Measurements from ENCODE around the gene OMP.

OMP gene

GRCh38 chr11:77103319-77103718 is 679 bp downstream of the OMP start:
- H3K9me3 ChIP-seq (ENCODE audit: low read depth, low read length): no peaks in the 10 kb centered on the region
- no peak for DNase-seq (ENCODE audit: low read depth, low spot score)

DNA sequence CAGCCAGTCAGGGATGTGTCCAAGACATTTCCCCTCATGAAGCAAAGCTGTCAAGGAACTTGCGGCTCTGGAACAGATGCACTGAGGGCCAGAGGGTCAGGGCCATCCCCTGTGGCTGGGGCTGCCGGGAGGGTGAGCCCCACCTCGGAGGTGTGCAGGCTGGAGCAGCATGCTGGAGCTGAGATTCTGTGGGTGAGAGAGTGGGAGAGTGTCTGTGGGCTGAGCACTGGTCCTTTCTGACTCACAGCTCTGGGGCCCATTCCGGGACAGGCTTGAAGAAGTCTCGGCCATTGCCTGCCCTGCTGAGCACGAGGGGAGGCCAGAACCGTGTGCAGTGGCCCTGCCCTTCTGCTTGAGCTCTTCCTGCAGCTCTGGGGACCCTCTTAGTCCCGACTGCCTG is 2.1 kb downstream of the OMP start:
- Histone ChIP-seq H3K27ac (no peak overlapping the region), H3K36me3 (ENCODE audit: insufficient read depth, low read length) (no peaks in the 10 kb centered on the region), H3K9me3 (ENCODE audit: low read depth, low read length) (no peaks in the 10 kb centered on the region), H3K9ac (ENCODE audit: insufficient read length) (no peak overlapping the region), H3K4me3 (no peak overlapping the region)
- no peak for DNase-seq (ENCODE audit: low read depth, low spot score)
- no peak for TF ChIP-seq EZH2 (IDR thresholded peaks at IDR 0.05)
- no peak for TF ChIP-seq FOXP2 (optimal IDR thresholded peaks at IDR 0.05; ENCODE audit: control extremely low read depth, extremely low read length, insufficient read depth)
- TF ChIP-seq POLR2AphosphoS5 (IDR thresholded peaks at IDR 0.05; ENCODE audit: borderline replicate concordance, low read depth, low read length): no peak

More at GRCh38 chr11:77103319-77103718, 679 bp downstream of the OMP start:
- Histone ChIP-seq H3K36me3 (ENCODE audit: insufficient read depth, low read length) (no peaks in the 10 kb centered on the region), H3K27ac (no peak overlapping the region), H3K9ac (ENCODE audit: insufficient read length) (no peak overlapping the region), H3K4me3 (no peak overlapping the region)
- TF ChIP-seq EZH2 (IDR thresholded peaks at IDR 0.05) (no peak), FOXP2 (optimal IDR thresholded peaks at IDR 0.05; ENCODE audit: control extremely low read depth, extremely low read length, insufficient read depth) (no peak), POLR2AphosphoS5 (IDR thresholded peaks at IDR 0.05; ENCODE audit: borderline replicate concordance, low read depth, low read length) (no peak)

- H3K9me3 ChIP-seq (ENCODE audit: low read depth, low read length): no peaks in the 10 kb centered on the region
- no peaks in the 10 kb centered on the region for H3K36me3 ChIP-seq (ENCODE audit: insufficient read depth, low read length)
- H3K27ac ChIP-seq: no peak overlapping the region
- H3K4me3 ChIP-seq: no peak overlapping the region
- H3K9ac ChIP-seq (ENCODE audit: insufficient read length): no peak overlapping the region
- TF ChIP-seq FOXP2 (optimal IDR thresholded peaks at IDR 0.05; ENCODE audit: control extremely low read depth, extremely low read length, insufficient read depth) (no peak), EZH2 (IDR thresholded peaks at IDR 0.05) (no peak), POLR2AphosphoS5 (IDR thresholded peaks at IDR 0.05; ENCODE audit: borderline replicate concordance, low read depth, low read length) (no peak)
- DNase-seq (ENCODE audit: low read depth, low spot score): no peak
These were observed 3.7 kb downstream of the OMP start for GRCh38 chr11:77106321-77106720.

GRCh38 chr11:77106759-77107158 is 4.1 kb downstream of the OMP start:
- no peak overlapping the region for H3K27ac ChIP-seq
- H3K9ac ChIP-seq (ENCODE audit: insufficient read length): no peak overlapping the region
- no peaks in the 10 kb centered on the region for H3K9me3 ChIP-seq (ENCODE audit: low read depth, low read length)

GRCh38 chr11:77107950-77108349 is 5.3 kb downstream of the OMP start:
- DNase-seq (ENCODE audit: low read depth, low spot score): no peak

More at GRCh38 chr11:77106759-77107158, 4.1 kb downstream of the OMP start:
- TF ChIP-seq FOXP2 (optimal IDR thresholded peaks at IDR 0.05; ENCODE audit: control extremely low read depth, extremely low read length, insufficient read depth): no peak
- no peak for TF ChIP-seq EZH2 (IDR thresholded peaks at IDR 0.05)
- no peak for TF ChIP-seq POLR2AphosphoS5 (IDR thresholded peaks at IDR 0.05; ENCODE audit: borderline replicate concordance, low read depth, low read length)
- H3K4me3 ChIP-seq: no peak overlapping the region
- DNase-seq (ENCODE audit: low read depth, low spot score): no peak
- no peaks in the 10 kb centered on the region for H3K36me3 ChIP-seq (ENCODE audit: insufficient read depth, low read length)

GRCh38 chr11:77108436-77108835 is 5.8 kb downstream of the OMP start:
- no peak for DNase-seq (ENCODE audit: low read depth, low spot score)
- no peak overlapping the region for H3K9ac ChIP-seq (ENCODE audit: insufficient read length)
- TF ChIP-seq POLR2AphosphoS5 (IDR thresholded peaks at IDR 0.05; ENCODE audit: borderline replicate concordance, low read depth, low read length): no peak
- TF ChIP-seq EZH2 (IDR thresholded peaks at IDR 0.05): no peak
- no peak for TF ChIP-seq FOXP2 (optimal IDR thresholded peaks at IDR 0.05; ENCODE audit: control extremely low read depth, extremely low read length, insufficient read depth)
- H3K9me3 ChIP-seq (ENCODE audit: low read depth, low read length): no peaks in the 10 kb centered on the region
- H3K36me3 ChIP-seq (ENCODE audit: insufficient read depth, low read length): no peaks in the 10 kb centered on the region
- no peak overlapping the region for H3K27ac ChIP-seq
- H3K4me3 ChIP-seq: no peak overlapping the region

More at GRCh38 chr11:77107950-77108349, 5.3 kb downstream of the OMP start:
- Histone ChIP-seq H3K9me3 (ENCODE audit: low read depth, low read length) (no peaks in the 10 kb centered on the region), H3K9ac (ENCODE audit: insufficient read length) (no peak overlapping the region), H3K36me3 (ENCODE audit: insufficient read depth, low read length) (no peaks in the 10 kb centered on the region), H3K27ac (no peak overlapping the region), H3K4me3 (no peak overlapping the region)
- TF ChIP-seq EZH2 (IDR thresholded peaks at IDR 0.05) (no peak), POLR2AphosphoS5 (IDR thresholded peaks at IDR 0.05; ENCODE audit: borderline replicate concordance, low read depth, low read length) (no peak), FOXP2 (optimal IDR thresholded peaks at IDR 0.05; ENCODE audit: control extremely low read depth, extremely low read length, insufficient read depth) (no peak)

DNA sequence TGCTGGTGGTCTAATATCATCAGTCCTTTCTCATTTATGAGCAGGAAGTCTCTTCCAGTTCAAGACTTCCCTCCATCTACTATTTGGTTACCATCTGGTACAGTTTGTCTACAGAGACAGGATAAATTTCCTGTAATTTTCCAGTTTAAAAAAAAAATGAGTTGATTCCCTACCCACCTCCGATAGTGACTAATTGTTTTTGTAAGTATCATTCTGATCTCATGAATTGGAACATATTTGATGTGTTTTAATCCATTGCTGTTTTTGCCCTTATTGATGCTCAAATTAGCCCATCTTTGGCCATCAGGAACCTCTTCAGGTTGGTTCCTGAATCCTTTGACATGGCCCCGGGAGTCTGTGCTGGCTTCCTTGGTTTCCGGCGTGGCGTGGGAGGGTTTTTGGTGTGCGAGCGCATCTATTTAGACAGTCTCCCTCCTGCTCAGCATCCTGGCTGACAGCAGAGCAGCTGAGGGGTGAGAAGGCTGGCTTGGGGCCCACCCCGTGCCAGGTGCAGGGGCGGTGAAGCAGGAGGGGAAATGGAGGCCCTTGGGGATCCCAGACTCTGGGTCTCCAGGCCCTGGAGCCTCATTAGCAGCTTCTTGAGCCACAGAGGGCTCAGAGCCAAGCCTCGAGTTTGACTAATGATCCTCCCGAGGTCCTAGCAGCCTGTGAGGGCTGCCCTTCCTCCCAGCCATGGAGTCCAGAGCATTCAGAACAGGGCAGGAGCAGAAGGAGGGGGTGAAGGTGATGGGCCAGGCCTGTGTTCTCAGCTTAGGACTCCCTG is 6.8 kb downstream of the OMP start:
- no peaks in the 10 kb centered on the region for H3K9me3 ChIP-seq (ENCODE audit: low read depth, low read length)
- DNase-seq (ENCODE audit: low read depth, low spot score): no peak
- no peak overlapping the region for H3K9ac ChIP-seq (ENCODE audit: insufficient read length)
- no peak for TF ChIP-seq FOXP2 (optimal IDR thresholded peaks at IDR 0.05; ENCODE audit: control extremely low read depth, extremely low read length, insufficient read depth)
- no peak for TF ChIP-seq POLR2AphosphoS5 (IDR thresholded peaks at IDR 0.05; ENCODE audit: borderline replicate concordance, low read depth, low read length)
- TF ChIP-seq EZH2 (IDR thresholded peaks at IDR 0.05): no peak
- H3K27ac ChIP-seq: no peak overlapping the region
- no peak overlapping the region for H3K4me3 ChIP-seq
- no peaks in the 10 kb centered on the region for H3K36me3 ChIP-seq (ENCODE audit: insufficient read depth, low read length)

DNA sequence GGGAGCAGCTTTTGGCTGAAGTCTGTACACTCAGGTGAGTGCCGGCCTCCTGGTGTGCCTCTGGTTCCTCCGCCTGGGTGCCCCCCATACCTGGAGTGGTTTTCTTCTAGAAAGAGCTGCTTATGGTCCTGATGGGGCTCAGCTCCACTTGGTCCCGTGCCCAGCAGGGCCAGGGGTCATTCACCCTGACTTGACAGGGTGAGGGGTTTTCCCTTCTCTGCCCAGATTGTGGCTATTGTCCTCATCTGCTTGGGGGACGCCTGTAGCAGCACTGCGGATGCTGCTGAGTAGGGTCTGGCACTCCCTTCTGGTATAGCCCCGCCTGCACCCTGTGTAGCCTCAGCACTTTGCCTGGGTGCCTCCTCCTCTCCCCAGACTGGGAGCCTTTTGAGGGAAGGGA is 8.2 kb downstream of the OMP start:
- DNase-seq (ENCODE audit: low read depth, low spot score): no peak
- no peak overlapping the region for H3K27ac ChIP-seq
- H3K36me3 ChIP-seq (ENCODE audit: insufficient read depth, low read length): no peaks in the 10 kb centered on the region
- no peak overlapping the region for H3K9ac ChIP-seq (ENCODE audit: insufficient read length)
- no peak overlapping the region for H3K4me3 ChIP-seq
- no peak for TF ChIP-seq EZH2 (IDR thresholded peaks at IDR 0.05)
- no peaks in the 10 kb centered on the region for H3K9me3 ChIP-seq (ENCODE audit: low read depth, low read length)

DNA sequence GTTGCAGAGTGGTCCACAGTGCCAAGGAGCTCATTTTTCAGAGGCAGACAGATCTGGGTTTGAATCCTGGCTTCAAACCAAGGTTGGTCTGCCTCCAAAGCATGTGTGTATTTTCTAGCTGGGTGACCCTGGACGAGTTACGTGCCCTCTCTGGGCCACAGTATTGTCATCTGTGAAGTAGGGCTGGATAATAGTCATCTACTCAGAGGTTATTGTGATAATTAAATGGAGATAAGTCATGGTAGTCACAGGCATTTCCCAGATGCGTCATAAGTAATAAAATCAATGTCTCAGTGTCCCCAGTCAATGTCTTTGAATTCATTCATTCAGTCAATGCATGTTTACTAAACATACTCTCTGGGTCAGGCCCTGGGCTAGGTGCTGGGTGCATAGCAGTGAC is 8.6 kb downstream of the OMP start:
- Histone ChIP-seq H3K4me3 (no peak overlapping the region), H3K9me3 (ENCODE audit: low read depth, low read length) (no peaks in the 10 kb centered on the region), H3K36me3 (ENCODE audit: insufficient read depth, low read length) (no peaks in the 10 kb centered on the region), H3K9ac (ENCODE audit: insufficient read length) (no peak overlapping the region), H3K27ac (no peak overlapping the region)
- TF ChIP-seq FOXP2 (optimal IDR thresholded peaks at IDR 0.05; ENCODE audit: control extremely low read depth, extremely low read length, insufficient read depth) (no peak), POLR2AphosphoS5 (IDR thresholded peaks at IDR 0.05; ENCODE audit: borderline replicate concordance, low read depth, low read length) (no peak), EZH2 (IDR thresholded peaks at IDR 0.05) (no peak)
- no peak for DNase-seq (ENCODE audit: low read depth, low spot score)

All from SK-N-MC (cell line).